GM23248 (cell line): ENCODE results near the gene EFNA2. TPM values are rescaled to one million over a fixed set of nuclear protein-coding genes. Genes with fewer than 3 reads are reported as not detected.

Source experiments
- DNase-seq: peaks from one replicate; pipeline ENCODE4 v3.0.0-alpha.2; 2015
- H2AFZ ChIP-seq: fragments of 200-600 bp; sonication (generic); 2 replicates; pipeline ENCODE4 v1.6.1; 2016; ENCODE audit warnings: antibody characterized with exemption
- H3F3A ChIP-seq: fragments of 200-600 bp; sonication (generic); 2 replicates; pipeline ENCODE4 v1.6.1; 2016; ENCODE audit warnings: mild to moderate bottlenecking, antibody characterized with exemption, mixed run types; ENCODE audit not compliant: insufficient read depth
- H3K27ac ChIP-seq: fragments of 200-600 bp; sonication (generic); 2 replicates; pipeline ENCODE4 v1.5.1; 2016; ENCODE audit warnings: mild to moderate bottlenecking
- H3K27me3 ChIP-seq: fragments of 200-600 bp; sonication (generic); replicated peaks from 2 replicates; pipeline ENCODE4 v1.6.1; 2016; ENCODE audit warnings: mild to moderate bottlenecking; ENCODE audit not compliant: insufficient read depth
- H3K36me3 ChIP-seq: fragments of 200-600 bp; sonication (generic); 2 replicates; pipeline ENCODE4 v1.6.1; 2016; ENCODE audit warnings: low read depth, mild to moderate bottlenecking
- H3K4me1 ChIP-seq: fragments of 200-600 bp; sonication (generic); 2 replicates; pipeline ENCODE4 v1.6.1; 2016; ENCODE audit warnings: mild to moderate bottlenecking; ENCODE audit not compliant: insufficient read depth
- H3K4me2 ChIP-seq: fragments of 200-600 bp; sonication (generic); one replicate; pipeline ENCODE4 v1.6.1; 2016; ENCODE audit warnings: mild to moderate bottlenecking; ENCODE audit not compliant: unreplicated experiment
- H3K4me3 ChIP-seq: fragments of 200-600 bp; sonication (generic); 2 replicates; pipeline ENCODE4 v1.5.1; 2016; ENCODE audit warnings: mild to moderate bottlenecking
- H3K79me2 ChIP-seq: fragments of 200-600 bp; sonication (generic); 2 replicates; pipeline ENCODE4 v1.6.1; 2016; ENCODE audit warnings: mild to moderate bottlenecking; ENCODE audit not compliant: insufficient read depth
- H3K9ac ChIP-seq: fragments of 200-600 bp; sonication (generic); 2 replicates; pipeline ENCODE4 v1.6.1; 2016; ENCODE audit warnings: mild to moderate bottlenecking
- H3K9me2 ChIP-seq: fragments of 200-600 bp; sonication (generic); 2 replicates; pipeline ENCODE4 v1.6.1; 2016; ENCODE audit warnings: mixed run types, mild to moderate bottlenecking, moderate library complexity; ENCODE audit not compliant: insufficient read depth
- H3K9me3 ChIP-seq: fragments of 200-600 bp; sonication (generic); one replicate; pipeline ENCODE4 v1.6.1; 2017; ENCODE audit warnings: low read depth
- H4K20me1 ChIP-seq: fragments of 200-600 bp; sonication (generic); 2 replicates; pipeline ENCODE4 v1.6.0; 2016; ENCODE audit not compliant: insufficient read depth
- EZH2 ChIP-seq: fragments of 200-600 bp; sonication (generic); IDR thresholded peaks from 2 replicates; pipeline ENCODE4 v1.6.1; 2018; ENCODE audit warnings: antibody characterized with exemption, mild to moderate bottlenecking; ENCODE audit not compliant: insufficient read depth, poor library complexity, severe bottlenecking
- EZH2phosphoT487 ChIP-seq: fragments of 200-600 bp; sonication (generic); IDR thresholded peaks from 2 replicates; pipeline ENCODE4 v1.6.1; 2018; ENCODE audit warnings: antibody characterized with exemption, moderate library complexity, mild to moderate bottlenecking, low read depth; ENCODE audit not compliant: insufficient read depth
- WGBS, 2 experiments: methylation state at CpG; one replicate each; pipeline ENCODE4 v1.1.6; 2015 to 2017; ENCODE audit warnings: low lambda C conversion rate in 2 of 2, low coverage in 1 of 2; ENCODE audit errors: missing lambda C conversion rate in 2 of 2; 5-methylcytosine and 5-hydroxymethylcytosine counted together
- in situ Hi-C: fragments of 300-500 bp; cut with MboI; formaldehyde crosslinking; loops from 2 replicates; pipeline ENCODE4 v1.15.0; 2020
- polyA plus RNA-seq: library from polyadenylated mRNA; unstranded; fragments of >200 nt; fragmentation: Nextera tagmentation; extraction: Ambion mirVana; gene quantifications from 2 replicates; pipeline ENCODE4 v1.2.1, GENCODE V29; 2016
- total RNA-seq: library from RNA; depleted of rRNA; stranded (reverse); fragments of >200 nt; shearing (Covaris generic); gene quantifications from 2 replicates; pipeline ENCODE4 v1.2.3, GENCODE V29; 2014

The EFNA2 gene
- total and polyA plus RNA-seq, 2 experiments from 2014 or later, result not detected

DNA sequence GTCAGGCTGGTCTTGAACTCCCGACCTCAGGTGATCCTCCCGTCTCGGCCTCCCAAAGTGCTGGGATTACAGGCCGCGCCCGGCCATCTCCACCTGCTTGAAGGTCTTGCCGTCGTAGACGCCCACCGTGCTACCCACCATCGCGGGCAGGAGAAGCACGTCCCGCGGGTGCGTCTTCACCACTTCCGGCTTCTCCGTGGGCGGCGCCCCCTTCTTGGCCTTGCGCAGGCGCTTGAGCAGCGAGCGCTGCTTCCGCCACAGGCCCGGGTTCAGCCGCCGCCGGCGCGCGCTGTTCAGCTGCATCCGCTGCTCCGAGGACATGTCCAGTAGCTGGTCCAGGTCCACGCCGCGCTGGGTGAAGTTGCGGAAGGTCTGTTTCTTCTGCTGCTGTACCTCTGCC lies 21.6 kb downstream of the EFNA2 start:
- H2AFZ ChIP-seq, result no peak overlapping the region
- H3K79me2 ChIP-seq, result no peaks in the 10 kb centered on the region
- no peaks in the 10 kb centered on the region; the same call in 1 of the 2 replicates for H3K27me3 ChIP-seq
- no peaks in the 10 kb centered on the region for H3K36me3 ChIP-seq
- no peaks in the 10 kb centered on the region for H4K20me1 ChIP-seq
- no peaks in the 10 kb centered on the region for H3K9me2 ChIP-seq
- no peak overlapping the region for H3K9ac ChIP-seq
- no peak overlapping the region for H3K27ac ChIP-seq
- TF ChIP-seq EZH2phosphoT487, result no peak
- TF ChIP-seq EZH2, result no peak
- H3K4me3 ChIP-seq, result no peak overlapping the region
- 90 to 97% methylated on average over 23 to 38 of the region's 38 CpGs for WGBS, 2 experiments
- in situ Hi-C loops, result no loop called here
- no peak overlapping the region for H3K4me2 ChIP-seq
- no peaks in the 10 kb centered on the region for H3F3A ChIP-seq
- H3K9me3 ChIP-seq, result no peaks in the 10 kb centered on the region
- no peaks in the 10 kb centered on the region for H3K4me1 ChIP-seq
- no peak for DNase-seq

DNA sequence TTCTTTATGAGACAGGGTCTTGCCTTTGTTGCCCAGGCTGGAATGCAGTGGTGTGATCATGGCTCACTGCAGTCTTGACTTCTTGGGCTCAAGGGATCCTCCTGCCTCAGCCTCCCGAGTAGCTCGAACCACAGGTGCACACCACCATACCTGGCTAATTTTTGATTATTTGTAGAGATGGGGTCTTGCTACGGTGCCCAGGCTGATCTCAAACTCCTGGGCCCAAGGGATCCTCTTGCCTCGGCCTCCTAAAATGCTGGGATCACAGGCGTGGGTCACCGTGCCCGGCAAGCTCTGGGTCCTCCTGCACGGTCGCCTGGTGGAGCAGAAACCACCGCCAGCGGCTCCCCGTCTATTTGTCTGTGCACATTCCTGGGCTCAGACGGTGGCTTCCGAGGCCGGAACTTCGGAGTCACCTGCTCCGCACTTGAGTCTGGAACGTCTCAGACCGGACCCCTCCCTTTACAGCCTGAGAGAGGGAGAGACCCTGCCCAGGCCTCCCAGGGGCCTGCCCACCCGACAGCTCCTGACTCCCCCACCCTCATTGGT lies 22.2 kb downstream of the EFNA2 start:
- Histone ChIP-seq H2AFZ (no peak overlapping the region), H3K4me2 (no peak overlapping the region), H3K9ac (no peak overlapping the region), H3K79me2 (no peaks in the 10 kb centered on the region), H3F3A (no peaks in the 10 kb centered on the region), H4K20me1 (no peaks in the 10 kb centered on the region), H3K27ac (no peak overlapping the region), H3K9me3 (no peaks in the 10 kb centered on the region), H3K4me1 (no peaks in the 10 kb centered on the region), H3K4me3 (no peak overlapping the region), H3K27me3 (no peaks in the 10 kb centered on the region; the same call in 1 of the 2 replicates), H3K9me2 (no peaks in the 10 kb centered on the region), H3K36me3 (no peaks in the 10 kb centered on the region)
- in situ Hi-C loops, result no loop called here
- 84 to 88% methylated on average over 19 to 20 of the region's 20 CpGs for WGBS, 2 experiments
- no peak for DNase-seq
- TF ChIP-seq EZH2 (no peak), EZH2phosphoT487 (no peak)

DNA sequence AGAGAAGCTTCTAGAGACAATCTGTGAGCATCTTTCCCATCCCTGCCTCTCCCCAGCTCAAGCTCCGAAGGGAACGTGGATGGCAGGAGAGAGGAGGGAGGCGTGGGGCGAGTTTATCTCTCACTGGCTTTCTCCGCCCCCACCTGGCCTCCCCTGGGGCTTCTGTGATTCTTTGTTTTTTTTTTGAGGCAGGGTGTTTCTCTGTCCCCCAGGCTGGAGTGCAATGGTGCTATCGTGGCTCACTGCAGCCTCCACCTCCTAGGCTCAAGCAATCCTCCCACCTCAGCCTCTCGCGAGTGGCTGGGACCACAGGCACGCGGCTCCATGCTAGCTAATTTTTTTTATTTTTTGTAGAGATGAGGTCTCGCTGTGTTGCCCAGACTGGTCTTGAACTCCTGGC lies 23.0 kb downstream of the EFNA2 start:
- Histone ChIP-seq H2AFZ (no peak overlapping the region), H3K4me3 (no peak overlapping the region), H3K27me3 (no peaks in the 10 kb centered on the region; the same call in 1 of the 2 replicates), H4K20me1 (no peaks in the 10 kb centered on the region), H3K36me3 (no peaks in the 10 kb centered on the region), H3F3A (no peaks in the 10 kb centered on the region), H3K27ac (no peak overlapping the region), H3K4me1 (no peaks in the 10 kb centered on the region), H3K79me2 (no peaks in the 10 kb centered on the region), H3K9me2 (no peaks in the 10 kb centered on the region), H3K4me2 (no peak overlapping the region), H3K9me3 (no peaks in the 10 kb centered on the region), H3K9ac (no peak overlapping the region)
- in situ Hi-C loops, result no loop called here
- DNase-seq, result no peak
- TF ChIP-seq EZH2phosphoT487 (no peak), EZH2 (no peak)
- 65 to 68% methylated on average over 11 of the region's 11 CpGs for WGBS, 2 experiments

DNA sequence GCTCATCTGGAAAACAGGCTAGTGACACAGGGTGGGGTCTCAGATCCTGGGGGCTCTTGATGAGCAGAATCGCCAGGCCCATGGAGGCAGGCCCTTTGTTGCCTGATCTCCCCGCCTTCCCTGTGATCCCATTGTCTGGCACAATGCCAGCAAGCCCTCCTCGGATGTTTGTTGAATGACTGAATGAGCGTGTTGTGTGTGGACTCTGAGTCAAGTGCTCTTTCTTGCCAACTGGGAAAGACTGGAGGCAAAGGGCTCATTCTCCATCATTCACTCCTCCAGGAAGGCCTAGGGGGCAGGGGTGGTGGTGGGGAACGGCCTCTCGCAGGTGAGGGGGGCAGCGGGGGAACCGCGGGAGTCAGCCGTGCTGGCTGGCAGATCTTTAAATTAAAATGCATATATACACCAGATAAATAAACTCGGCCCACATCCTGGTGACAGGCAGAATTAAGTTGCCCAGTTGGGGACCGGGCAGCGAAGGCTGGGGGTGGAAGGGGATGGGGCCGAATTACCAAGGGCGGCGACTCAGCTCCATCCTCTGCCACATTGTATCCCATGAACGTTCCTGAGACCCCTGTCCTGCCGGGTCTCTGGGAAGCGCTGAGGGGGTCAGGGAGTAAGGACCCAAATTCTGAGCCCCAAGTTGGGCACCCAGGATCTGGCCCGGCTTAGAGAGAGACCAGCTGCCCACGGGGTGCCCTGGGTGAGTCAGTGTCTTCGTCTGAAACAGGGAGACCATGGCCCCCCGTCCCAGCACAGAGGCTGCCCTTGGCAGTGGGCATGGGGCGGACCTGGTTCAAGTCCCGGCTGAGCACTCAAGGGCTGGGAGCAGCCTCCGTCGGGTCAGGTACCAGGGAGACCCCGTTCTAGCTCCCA lies 24.5 kb downstream of the EFNA2 start:
- Histone ChIP-seq H3F3A (no peaks in the 10 kb centered on the region), H3K9ac (no peak overlapping the region), H3K79me2 (no peaks in the 10 kb centered on the region), H3K9me2 (no peaks in the 10 kb centered on the region), H3K27ac (no peak overlapping the region), H3K4me2 (no peak overlapping the region), H2AFZ (no peak overlapping the region), H4K20me1 (no peaks in the 10 kb centered on the region), H3K9me3 (no peaks in the 10 kb centered on the region), H3K4me3 (no peak overlapping the region), H3K36me3 (no peaks in the 10 kb centered on the region), H3K4me1 (no peaks in the 10 kb centered on the region), H3K27me3 (no peaks in the 10 kb centered on the region; the same call in 1 of the 2 replicates)
- in situ Hi-C loops, result no loop called here
- DNase-seq, result no peak
- TF ChIP-seq EZH2phosphoT487 (no peak), EZH2 (no peak)
- WGBS, 2 experiments, result 57 to 58% methylated on average over 25 to 28 of the region's 28 CpGs
